ENCODE measurements around the gene SZT2.
"Not testable (repeated sequence)": the region's sequence is repeated elsewhere in the genome, so short reads cannot be mapped to it uniquely, and the experiment has no call there.

SZT2 gene

DNA sequence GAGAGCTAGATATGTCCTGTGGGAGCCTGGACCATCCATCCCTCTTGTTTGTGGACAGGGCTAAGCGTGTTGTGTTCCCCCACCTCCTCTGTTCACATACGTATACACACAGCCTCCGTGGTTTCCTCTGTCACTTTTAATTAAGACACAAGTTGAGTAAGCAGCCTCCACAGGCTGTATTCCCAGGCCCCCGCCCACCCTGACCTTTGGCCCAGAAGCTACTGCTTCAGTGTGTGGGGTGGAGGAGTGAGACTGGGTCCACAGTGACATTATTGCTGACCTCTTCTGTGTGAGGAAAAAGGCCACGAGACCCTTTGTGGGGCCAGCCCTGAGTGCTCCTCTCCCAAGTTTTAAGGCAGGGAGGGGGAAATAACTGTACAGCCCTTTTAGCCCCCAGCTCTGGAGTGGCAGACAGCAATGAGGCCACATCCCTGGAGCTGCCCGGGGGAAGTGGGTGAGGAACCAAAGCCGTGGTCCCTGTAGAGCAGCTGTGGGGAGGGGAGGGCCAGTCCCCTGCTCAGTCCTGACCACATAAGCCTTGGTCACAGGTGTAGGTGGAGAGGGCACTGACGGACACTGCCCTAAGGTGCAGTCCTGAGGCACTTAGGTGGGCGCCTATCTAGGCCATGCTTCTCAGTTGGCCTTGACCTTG, 26.3 kb upstream of the SZT2 start:
- peak; percentile 21 to 58 for DNase-seq

DNA sequence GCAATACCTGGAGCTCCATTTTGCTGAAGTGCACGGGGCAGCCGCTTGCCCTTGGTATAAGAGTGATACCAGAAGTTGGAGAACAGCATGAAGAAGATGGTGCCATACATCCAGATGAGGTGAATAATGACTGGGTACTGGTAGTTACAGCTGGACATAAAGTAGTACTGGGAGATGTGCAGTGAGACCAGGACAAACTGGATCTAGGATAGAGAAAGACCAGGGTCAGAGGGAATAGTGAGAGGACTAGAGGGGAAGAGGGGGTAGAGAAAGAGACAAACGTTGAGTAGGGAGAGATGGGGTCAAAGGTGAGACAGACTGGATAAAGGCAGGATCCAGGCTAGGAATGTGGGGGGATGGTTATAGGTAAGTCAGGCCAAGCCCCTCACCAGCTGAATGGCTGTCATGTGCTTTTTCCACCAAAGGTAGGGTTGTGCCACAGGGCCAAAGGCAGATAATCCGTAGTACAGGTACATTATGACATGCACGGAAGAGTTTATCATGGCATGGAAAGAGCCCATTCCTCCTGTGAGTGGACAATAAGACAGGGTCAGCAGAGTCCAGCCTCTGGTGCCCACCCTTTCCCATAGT, 25.7 kb upstream of the SZT2 start:
- DNase-seq, result no peak

DNA sequence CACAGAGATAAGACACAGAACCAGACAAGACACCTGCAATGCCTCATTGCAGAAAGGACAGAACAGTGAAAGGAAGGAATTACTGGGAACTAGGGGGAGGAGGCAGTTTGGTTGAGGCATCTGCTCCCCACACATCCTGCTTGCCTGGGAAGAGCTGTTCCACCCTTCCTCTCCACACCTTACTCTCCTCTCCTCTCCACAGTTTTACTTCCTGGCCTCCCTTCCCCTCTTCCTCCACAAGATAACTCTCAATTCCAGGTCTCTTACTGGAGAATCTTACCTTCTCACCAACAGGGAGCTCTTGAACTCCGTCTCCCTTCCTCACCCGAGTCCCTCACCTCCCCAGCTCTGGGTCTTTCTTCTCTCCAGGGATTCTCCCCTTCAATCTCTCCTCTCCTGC, 24.0 kb upstream of the SZT2 start:
- no peak for DNase-seq

DNA sequence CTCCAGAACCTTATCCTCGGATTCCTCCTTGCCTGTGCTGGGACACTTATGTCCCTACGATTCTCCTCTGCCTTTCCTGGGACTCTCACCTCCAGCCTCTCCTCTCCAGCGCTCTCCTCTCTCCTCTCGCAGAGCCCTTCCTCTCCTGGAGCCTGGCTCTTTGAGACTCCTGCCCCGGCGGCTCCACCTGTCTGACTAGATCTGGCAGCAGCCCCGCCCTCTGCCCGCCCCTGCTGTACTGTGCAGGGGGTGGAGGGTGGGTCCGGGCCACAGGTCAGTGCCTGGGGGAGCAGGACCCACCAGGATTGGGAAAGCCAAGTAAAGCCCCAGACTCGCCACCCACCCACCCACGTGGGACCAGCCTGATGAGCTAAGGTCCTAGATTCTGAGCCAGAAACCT, 23.5 kb upstream of the SZT2 start:
- no peak for DNase-seq

DNA sequence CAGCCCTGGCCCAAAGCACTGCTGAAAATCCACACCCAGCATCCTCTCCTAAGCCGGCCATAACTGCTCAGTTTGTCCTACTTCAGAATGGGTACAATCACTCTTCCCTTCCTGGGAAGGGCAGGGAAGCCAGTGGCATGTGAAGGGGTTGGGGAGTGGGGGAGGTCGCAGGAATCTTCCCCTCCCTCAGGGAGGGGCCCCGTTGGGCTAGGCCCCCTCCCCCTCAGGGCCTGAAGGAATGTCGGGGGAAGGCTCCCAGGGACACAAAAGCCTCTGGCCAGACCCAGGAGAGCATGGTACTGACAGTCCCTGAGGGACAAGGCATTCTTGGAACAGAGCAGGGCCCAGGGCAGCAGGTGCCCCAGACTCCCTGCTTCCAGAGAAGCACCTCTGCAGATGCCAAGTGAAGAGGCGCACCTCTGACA, 23.1 kb upstream of the SZT2 start:
- DNase-seq, result no peak

DNA sequence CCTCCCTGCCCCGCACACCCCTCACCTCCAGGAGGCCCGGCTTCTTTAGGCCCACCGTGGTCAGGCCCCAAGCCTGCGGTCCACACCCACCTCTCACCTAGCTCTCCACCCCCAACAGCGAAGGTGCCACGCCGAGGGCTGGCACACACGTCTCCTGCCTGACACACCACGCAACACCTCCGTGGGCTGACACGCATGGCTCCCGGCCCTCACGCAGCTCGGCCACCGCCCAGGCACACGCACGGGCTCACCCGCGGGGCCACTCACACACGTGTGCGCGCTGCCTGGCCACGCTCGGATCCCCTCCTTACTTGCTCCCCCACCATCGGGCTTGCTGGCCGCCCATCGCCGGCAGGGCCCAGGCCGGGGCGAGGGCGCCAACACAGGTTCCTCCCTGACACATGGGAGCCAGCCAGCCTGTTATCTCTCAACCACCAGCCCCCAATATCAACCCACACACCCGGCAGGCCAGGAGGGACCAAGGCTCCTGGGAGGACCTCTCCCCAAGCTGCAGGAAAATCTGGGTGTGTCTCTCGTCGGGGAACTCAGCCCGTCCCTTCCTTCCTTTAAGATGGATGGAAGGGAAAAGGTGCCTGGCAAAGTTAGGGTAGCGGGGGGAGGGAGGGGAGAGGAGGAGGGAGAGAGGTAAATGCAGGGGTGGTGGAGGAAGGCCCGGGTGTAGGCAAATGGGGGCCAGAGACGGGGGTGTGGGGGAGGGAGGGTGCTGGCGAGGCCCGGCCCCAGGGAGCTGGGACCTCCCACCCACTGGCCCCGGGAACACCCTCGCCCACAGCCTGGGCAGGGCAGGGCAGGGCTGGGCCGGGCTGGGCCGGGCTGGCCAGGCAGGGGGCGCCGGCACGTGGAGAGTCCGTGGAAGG, 22.4 kb upstream of the SZT2 start:
- peak in 1 of 2 donors; percentile 27 for DNase-seq

DNA sequence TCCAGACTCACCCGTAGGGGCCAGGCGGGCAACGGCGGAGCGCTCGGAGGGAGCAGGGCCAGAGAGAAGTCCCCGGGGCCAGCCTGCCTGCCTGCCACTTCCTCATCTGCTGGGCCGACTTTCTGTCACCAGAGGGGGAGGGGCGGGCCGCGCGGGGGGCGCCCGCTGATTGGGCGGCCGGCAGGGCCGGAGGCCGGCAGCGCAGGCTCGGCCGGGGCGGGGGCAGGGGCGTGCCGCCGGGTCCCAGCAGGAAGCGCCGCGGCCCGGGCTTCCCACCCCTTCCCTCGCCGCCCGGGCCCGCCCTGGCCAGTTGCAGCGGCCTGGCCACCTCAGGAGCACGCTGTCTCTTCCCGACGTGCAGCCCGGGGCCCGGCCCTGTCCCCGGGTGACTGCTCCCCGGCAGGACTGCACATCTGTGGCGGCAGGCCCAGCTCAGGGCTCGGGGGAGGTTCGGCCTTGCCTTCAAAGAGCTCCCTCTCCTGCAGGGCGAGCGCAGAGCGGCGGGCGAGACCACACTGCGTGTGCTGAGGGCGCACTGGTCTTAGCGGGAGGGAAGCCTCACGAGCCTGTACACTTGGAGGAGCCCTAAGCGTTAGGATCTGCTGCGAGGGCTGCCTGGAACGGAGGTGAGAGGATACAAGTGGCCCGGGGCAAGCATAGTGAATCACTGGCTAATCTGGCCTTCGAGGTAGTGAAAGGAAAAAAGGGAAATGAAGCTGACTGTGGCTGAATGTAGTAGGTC, 21.6 kb upstream of the SZT2 start, which contains the start of gene ELOVL1:
ELOVL1 (minus strand) TSS at position 108 of the 742 bp plus-strand sequence. CDS start 2,402 bp downstream, outside the sequence.
- peak; percentile 95 to 97 for DNase-seq

DNA sequence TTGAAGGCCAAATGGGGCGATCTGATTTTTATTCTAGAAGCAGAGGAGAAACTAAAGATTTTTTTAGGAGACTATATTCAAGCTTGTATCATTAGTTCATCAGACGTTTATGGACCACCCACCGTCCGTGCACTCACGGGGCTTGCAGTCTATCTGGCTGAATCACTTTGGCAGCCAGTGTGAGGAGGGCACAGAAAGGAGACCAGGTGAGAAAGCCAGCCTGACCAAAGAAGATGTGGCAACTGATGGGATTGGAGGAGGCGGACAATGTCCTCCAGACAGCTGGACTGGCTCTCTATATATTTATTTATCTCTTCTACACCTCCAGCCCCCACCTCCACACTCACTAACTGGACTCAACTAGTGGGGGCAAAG, 21.1 kb upstream of the SZT2 start:
- no peak for DNase-seq

DNA sequence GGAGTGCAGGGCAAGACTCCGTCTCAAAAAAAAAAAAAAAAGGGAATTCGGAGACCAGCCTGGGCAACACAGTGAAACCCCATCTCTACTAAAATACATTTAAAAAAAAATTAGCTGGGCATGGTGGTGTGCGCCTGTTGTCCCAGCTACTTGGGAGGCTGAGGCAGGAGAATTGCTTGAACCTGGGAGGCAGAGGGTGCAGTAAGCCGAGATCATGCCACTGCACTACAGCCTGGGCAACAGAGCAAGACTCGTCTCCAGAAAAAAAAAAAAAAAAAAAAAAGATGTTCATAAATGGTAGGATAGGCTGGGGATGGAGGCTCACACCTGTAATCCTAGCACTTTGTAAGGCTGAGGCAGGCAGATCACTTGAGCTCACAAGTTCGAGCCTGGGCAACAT, 19.9 kb upstream of the SZT2 start:
- DNase-seq, result not testable (repeated sequence)

DNA sequence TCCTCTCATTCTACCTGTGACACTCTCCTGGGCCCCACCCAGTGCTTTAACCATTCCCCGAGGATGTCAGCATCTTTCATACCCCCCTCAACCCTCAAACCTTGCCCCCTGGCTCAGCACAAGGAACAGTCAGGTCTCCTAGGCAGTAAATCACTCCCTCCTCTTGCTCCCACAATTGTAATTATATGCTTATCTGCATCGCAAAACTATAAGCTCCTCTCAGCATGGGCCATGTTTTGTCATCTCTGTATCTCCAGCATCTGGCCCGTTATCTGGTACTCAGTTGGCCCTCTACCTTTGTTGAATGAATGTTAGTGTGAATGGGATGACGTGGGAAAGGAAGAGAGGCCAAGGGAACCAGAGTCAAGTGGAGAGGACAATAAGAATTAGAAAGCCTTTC, 19.1 kb upstream of the SZT2 start:
- DNase-seq, result no peak

DNA sequence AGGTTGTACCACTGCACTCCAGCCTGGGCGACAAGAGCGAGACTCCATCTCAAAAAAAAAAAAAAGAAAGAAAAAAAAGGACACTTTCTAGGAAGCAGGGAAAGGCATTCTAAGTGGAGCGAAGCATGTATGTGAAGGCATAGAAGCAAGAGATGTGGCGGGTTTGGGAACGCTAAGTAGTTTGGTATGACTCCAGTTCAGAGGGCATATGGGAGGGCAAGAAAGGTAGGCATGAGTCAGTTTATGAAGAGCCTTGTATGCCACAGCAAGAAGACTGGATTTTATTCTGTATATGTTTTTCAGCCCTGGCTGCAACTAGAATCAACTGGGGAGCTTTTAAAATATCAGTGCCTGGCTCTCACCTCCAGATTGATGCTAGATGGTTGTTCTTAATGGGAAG, 17.5 kb upstream of the SZT2 start:
- DNase-seq, result no peak

DNA sequence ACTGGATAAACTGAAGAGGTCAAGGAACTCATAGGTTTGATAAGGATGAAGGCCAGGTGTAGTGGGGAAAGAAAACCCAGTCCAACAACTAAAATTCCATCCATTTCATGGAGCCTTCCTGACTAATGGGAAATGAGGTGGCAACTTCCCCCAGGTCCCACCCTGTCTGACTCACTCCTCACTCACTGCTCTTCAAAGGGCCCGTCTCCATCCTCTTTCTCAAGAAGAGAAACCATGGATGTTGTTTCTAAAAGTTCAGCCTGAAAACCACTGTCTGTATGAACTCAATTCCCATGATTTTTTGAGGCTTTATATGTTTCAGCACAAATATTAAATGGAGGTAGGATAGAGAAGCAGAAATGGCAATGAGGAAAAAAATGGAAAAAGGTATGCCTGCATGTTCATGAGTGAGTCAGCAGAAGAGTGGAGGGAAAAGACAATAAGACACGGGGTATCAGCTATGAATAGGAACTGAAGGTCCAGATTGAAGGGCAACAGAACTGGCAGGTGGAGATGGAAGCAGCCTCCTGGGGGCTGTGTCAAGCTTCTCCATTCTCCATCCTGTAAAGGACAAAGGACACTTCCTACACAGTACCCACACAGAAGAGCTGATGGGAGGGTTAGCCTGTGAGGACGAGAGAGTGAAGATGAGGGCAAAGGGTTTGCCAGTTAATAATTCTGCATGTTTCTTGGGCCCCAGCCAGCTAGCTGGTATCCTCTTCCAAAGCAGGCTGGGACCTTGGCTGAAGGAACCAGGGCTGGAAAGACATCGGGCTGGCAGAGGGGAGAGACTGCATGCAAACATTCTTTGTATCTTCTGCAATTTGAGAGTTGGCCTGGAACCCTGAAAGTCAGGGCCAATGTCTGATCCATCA, 16.4 kb upstream of the SZT2 start:
- DNase-seq, result peak in 1 of 2 donors; percentile 9

DNA sequence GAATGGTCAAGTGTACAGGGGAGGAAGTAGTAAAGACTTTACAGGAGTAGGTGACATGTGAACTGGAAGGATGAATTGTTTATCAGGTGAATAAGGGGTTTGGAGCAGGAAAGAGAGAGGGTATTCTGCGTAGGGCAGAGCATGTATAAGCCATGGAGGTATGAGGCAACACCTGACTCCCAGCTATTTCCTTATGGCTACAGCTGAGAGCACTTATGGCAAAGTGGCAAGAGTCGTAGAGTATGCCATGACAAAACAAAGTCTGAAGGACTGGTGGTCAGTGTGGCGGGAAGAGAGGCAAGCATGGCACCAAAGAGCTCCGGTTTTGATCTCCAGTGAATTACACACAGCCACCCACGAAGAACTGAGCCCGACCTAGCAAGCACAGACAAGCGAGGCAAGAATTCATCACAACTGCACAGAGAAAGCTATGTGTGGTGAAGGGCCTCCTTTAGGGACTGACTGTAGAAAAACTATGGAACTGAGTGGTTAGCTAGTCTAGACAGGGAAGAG, 12.9 kb upstream of the SZT2 start:
- no peak for DNase-seq

DNA sequence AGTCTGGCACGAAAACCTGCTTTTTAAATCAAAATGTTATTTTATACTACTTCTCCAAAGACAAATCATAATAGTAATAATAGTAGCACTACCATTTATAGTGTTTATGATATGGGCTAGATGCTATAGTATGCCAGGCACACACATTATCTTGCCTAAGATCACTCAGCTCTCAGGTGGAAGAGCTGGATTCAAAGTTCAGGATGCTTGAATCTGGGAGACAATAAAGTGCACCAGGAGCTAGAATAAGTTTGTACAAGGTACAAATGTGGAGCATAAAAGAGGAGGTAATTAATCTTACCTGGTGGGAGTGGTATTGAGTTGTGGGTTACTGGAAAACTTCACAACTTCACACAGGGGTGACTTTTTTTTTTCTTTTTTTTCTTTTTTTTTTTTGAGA, 11.9 kb upstream of the SZT2 start:
- DNase-seq, result no peak

DNA sequence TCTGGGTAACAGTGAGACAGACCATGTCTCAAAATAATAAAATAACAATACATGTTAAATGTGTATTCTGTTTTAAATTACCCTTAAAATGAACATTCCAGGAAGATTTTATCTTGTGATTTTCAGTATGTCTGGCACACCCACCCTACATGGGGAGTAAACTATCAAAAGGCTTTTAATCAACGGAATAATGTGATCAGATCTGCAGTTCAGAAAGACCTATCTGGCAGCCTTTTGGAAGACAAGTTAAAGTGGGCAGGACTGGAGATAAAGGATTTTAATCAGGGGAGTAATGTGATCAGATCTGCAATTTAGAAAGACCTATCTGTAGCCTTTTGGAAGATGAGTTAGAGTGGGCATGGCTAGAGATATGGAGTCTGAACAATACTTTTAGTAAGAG, 10.2 kb upstream of the SZT2 start:
- no peak for DNase-seq

DNA sequence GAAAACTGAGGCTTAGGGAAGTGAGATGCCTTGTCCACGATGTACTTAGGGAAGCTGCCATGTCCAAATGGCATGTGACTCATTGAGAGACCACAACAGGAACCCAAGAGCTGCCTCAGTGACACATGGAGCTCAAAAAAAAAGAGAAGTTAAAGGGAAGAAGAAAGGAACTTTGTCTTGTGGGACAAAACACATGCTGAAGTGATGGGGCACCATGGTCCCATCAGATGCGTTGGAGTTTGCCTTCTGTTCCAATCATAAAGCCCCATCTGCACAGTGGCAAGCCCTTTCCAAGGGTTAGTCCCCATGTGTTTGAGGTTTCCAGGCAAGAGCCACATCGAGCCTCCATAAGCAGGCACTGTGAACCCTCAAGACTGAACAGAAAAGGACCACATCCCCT, 8.1 kb upstream of the SZT2 start:
- peak; percentile 94 for DNase-seq

DNA sequence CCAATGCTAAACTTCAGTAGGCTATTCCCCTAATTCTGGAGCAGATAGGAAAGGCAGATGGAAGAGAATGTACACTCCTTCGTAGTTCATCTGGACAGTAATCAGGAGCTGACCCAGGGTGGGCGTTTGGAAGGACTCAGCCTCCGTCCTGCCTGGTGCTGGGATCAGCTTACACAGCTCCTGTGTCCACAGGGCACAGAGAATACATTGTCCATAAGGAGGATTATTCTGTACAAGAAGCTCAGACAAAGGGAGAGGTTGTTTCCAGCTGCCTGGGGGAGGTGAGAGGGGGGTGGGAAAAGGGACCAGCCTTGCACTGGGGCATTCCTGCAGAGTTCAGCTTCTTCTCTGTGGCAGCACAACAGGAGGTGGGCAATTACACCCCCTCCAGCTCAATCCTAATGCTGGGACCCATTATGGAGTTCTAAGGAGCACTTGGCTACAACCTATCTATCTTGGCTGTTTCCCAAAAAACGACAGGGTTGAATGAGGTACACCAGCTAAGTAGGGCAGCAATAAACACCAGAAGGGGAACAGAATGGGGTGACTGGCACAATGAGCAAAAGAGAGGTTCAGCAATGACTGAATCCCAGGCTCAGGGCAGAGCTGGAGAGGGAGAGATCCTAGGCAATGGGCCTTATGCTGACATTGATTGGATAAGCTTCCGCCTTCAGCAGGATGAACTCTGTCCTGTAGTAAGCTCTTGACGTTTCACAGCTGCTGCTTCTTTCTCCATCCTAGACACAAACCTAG, 7.5 kb upstream of the SZT2 start:
- DNase-seq, result no peak

DNA sequence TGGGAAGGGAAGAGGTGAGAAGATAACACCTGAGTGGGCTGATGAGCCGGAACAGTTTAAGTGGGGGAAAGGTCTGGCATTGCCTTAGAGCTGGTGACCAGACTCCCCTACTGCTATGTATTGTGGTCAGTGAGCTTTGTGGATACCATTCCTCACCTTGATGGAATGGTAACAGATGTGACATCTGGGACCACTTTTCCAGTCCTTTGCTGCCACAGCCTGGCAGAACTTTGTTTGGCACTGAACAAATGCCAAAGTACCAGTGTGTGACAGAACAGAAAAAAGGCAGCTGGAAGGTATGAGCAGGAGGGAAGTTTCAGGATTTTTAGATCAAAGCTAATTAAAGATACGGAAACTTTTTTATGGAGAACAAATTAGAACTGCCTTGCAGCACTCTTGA, 6.2 kb upstream of the SZT2 start:
- DNase-seq, result no peak

DNA sequence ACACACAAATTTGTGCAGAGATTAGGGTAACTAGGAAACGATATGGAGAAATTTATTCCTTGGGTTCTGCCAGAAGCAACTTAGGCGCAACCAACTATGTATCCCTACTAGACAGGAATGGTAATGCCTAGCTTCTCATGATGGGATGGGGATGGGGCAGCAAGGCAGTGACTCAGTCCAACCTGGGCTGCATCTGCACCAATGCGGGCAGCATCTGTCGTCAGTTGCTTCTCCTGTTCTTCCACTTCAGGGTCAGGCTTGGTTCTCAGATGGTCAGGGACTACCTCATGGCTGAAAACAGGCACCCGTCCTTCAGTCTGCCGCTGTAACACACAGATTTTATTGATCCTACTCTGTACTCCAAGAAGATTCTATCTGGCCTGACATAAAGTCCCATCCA, 3.0 kb upstream of the SZT2 start:
- no peak for DNase-seq

DNA sequence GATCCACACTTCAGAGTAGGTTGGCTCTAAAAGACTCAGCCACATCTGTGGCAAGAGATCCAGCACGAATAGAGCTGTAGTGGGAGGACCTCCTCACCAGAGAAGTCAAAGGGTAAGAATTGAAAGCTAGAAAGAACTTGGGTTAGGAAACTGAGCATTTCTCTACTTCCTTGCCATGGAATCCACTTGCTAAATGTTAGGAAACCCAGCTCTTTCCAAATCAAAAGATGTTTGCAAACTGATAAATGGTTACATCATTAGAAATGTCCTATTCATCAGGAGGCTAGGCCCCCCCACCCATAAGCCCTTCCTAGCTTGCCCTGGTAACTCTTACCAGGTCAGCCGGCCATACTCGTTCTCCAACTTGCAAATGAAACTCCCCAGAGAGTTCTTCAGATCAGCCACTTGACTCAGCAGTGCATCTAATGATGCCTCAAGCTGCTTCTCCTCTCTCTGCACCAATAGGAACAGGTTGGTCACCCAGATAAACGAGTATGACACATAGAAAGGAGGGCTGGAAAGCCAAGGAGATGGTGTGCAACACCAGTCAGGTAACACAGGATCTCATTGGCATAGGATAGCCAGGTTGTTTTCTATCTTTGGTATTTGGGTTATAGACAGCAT, 1.6 kb upstream of the SZT2 start:
- peak; percentile 69 to 81 for DNase-seq

DNA sequence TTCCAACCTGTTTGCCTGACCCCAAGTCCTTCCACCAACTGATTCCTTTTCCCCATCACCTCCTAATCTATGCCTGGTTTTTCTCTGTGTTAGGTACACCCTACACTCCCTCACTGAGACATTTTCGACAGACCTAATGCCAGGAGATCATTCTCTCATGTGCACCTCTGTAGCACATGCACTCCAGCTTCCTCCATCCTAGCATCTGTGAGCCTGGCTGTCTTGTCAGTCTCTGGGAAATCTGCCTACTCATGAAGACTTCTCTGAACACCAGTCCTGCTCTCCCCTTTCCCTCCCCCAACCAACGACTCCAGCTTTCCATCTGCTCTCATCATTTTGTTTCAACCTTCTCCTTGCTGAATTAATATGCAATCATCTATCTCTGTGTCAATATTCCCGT, 1.1 kb upstream of the SZT2 start:
- no peak for DNase-seq
